Motor neuron (in vitro differentiated cells): Measurements from ENCODE around the gene USB1. TPM values are rescaled to one million over a fixed set of nuclear protein-coding genes. Genes with fewer than 3 reads are reported as not detected.
A peak's percentile ranks its signal among the peaks of the same experiment; 100 is the strongest.

Source experiments
- ATAC-seq, 8 experiments: fragments of 200-7000 bp; cut with Tn5 transposase; replicated peaks in 6 of 8; 2 replicates each; pipeline ENCODE4 v1.8.0; 2021; ENCODE audit warnings: mild to moderate bottlenecking in 8 of 8, moderate library complexity in 8 of 8
- H3K27ac ChIP-seq, 2 donors: fragments of 250-450 bp; sonication (Bioruptor Pico); 2 replicates each; pipeline ENCODE4 v1.9.0; 2021; ENCODE audit warnings: antibody characterized with exemption in 2 of 2, mild to moderate bottlenecking in 2 of 2, moderate library complexity in 1 of 2
- H3K4me1 ChIP-seq, 2 donors: fragments of 250-450 bp; sonication (Bioruptor Pico); replicated peaks in 1 of 2; 2 replicates each; pipeline ENCODE4 v1.6.1; 2021; ENCODE audit warnings: antibody characterized with exemption in 2 of 2, mild to moderate bottlenecking in 2 of 2, moderate library complexity in 1 of 2
- H3K4me3 ChIP-seq, 5 donors: fragments of 250-450 bp; sonication (Bioruptor Pico); 2 replicates each; pipeline ENCODE4 v1.9.0; 2021; ENCODE audit warnings: antibody characterized with exemption in 5 of 5, mild to moderate bottlenecking in 5 of 5, moderate library complexity in 4 of 5
- WGBS, 10 experiments: fragments of 450-650 bp; shearing (Covaris generic); methylation state at CpG; one replicate each; pipeline ENCODE4 v1.0.0; 2022; 5-methylcytosine and 5-hydroxymethylcytosine counted together
- in situ Hi-C, 9 experiments: fragments of 400-800 bp; cut with MboI; loops; one replicate each; pipeline ENCODE4 v1.15.0; 2021; ENCODE audit warnings: low sequenced_read_pairs in 9 of 9, low pct_unique_long_range_greater_than_20kb in 2 of 9; ENCODE audit not compliant: unreplicated experiment in 9 of 9
- total RNA-seq, 8 experiments: library from RNA; unstranded; fragments of 300-600 nt; gene quantifications; 2 replicates each; pipeline versions ENCODE4 v1.2.3 to v1.2.4, GENCODE V29; 2022

USB1 gene
- total RNA-seq, 8 experiments from 2014 or later = 10.9 to 40.0 (median 16.2) TPM

DNA sequence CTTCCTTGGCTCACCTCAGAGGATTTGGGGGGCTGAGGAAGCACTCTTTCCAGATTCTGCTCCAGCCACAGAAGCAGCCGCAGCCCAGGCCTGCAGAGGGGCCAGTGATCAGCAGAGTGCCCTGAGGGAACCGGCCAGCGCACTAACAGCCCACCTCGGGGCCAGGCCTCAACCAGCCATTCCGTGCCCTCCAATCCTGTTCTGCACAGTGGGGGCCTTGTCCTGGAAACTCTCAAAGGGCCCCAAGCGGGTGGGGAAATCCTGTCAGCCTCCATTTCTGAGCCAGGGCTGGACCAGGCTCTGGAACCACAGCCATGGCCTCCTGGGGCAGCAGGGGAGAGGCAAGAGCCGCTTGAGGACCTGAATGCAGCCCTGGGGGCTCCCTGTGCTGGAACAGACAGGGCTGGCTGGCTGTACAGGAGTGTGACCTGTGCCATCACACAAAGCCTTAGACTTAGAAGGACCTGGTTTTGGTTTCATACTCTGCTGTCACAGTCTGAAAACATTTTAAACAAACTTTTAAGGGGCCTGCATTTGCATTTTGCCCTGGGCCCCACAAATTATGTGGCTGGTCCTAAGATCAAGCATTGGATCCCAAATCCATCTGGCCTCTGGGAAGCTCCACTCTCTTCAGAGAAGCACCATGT is 40.3 kb upstream of the USB1 start:
- ATAC-seq = no peak
- Histone ChIP-seq H3K4me3 (no peak overlapping the region), H3K27ac (no peak overlapping the region), H3K4me1 (peaks cover 9 to 13% of the 10 kb centered on the region in 2 donors)
- WGBS, 10 experiments = 85% methylated on average over 6 of the region's 7 CpGs; no CpG with 5 or more reads in 9 of the 10 experiments
- in situ Hi-C loops = no loop called here

DNA sequence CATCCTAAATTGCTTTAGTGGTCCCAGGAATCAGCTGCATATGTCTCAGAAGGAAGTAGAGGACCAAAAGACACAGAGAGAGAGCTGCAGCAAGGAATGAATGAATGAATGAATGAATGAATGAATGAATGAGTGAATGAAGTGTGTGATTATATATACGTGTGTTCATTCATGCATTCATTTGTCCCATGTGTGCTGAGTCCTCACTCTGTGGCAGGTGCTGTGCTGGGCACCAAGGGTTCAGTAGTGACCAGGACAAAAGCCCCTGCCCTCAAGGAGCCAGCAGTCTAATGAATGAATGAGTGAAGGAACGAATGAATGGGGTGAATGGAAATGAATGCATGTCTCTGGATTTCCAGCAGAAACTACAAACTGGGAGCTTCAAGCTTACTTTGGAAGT is 39.7 kb upstream of the USB1 start:
- no peak overlapping the region for H3K27ac ChIP-seq
- no peak for ATAC-seq
- H3K4me3 ChIP-seq = no peak overlapping the region
- 0 to 67% (median 38%) methylated on average over 1 to 2 of the region's 2 CpGs; no CpG with 5 or more reads in 3 of the 10 experiments for WGBS, 10 experiments
- in situ Hi-C loops = no loop called here
- peaks cover 9 to 17% of the 10 kb centered on the region in 2 donors for H3K4me1 ChIP-seq

DNA sequence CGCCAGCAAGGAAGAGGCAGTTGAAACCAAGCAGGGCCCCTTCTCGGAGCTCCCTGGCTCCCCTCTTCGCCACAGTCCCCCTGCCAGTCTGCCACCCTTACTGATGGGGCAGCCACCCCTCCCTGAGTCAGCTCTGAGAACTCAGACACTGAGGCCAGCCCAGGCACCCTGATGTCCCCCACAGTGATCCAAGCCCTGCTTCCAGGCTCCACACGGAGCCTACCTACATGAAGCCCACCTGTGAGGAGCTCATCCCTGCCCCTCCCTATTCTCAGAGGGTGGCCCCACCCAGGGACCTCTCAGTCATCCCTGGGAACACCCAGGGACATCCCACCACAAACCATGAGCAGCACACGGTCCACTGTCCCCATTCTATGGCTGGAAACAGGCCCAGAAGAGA is 39.2 kb upstream of the USB1 start:
- WGBS, 10 experiments = 0 to 100% (median 54%) methylated on average over 1 to 3 of the region's 5 CpGs; no CpG with 5 or more reads in 5 of the 10 experiments
- ATAC-seq = no peak
- Histone ChIP-seq H3K27ac (no peak overlapping the region), H3K4me1 (peaks cover 6 to 13% of the 10 kb centered on the region in 2 donors), H3K4me3 (no peak overlapping the region)
- in situ Hi-C loops = no loop called here

DNA sequence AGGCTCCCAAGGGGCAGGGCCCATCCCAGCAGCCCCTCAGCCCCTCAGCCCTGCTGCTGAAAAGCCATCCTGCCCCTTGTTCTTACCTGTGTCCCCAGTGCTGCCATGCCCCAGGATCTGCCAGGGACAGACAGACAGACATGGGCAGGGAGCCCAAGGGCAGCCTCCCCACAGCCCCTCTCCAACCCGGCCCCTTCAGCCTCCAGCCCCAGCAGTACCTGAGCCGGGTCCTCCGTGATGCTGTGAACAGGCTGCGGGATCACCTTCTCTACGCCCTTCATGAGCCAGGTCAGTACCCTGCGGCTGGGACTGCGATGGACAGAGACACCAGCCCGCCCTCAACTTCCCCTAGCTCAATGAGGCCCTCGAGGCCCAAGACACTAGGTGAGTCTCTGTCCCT is 38.5 kb upstream of the USB1 start:
- H3K4me1 ChIP-seq = peaks cover 0 to 6% of the 10 kb centered on the region in 2 donors
- in situ Hi-C loops = no loop called here
- no peak overlapping the region for H3K27ac ChIP-seq
- no peak for ATAC-seq
- 0 to 40% methylated on average over 1 to 2 of the region's 9 CpGs; no CpG with 5 or more reads in 8 of the 10 experiments for WGBS, 10 experiments
- H3K4me3 ChIP-seq = no peak overlapping the region

DNA sequence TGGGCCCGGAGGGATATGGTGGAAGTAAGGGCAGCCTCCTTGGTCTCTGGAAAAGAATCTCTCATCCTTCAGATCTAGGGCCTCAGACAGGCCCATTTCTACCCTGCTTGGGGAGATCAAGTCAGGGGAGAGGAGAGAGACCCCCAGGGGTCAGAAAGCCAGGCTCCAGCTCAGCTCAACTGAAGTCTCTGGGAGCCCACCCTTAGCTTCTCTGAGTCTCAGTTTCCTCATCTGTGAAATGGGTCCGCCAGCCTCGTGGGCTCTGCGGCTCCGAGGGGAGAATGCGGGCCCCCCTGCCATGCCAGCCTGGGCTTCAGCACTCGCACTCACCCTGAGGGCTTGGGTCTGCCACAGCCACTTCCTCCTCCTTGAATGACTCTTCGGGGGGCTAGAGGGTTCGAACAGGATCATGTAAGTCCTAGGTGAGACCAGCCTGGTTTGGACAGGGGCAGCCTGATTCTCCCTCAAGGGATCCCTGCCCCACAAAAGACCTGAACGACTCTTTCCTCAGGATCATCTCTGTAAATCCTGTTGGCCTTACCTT is 37.0 kb upstream of the USB1 start:
- Histone ChIP-seq H3K4me3 (no peak overlapping the region), H3K4me1 (peaks cover 0 to 5% of the 10 kb centered on the region in 2 donors), H3K27ac (no peak overlapping the region)
- no peak for ATAC-seq
- WGBS, 10 experiments = 20 to 89% (median 72%) methylated on average over 1 to 8 of the region's 10 CpGs; no CpG with 5 or more reads in 3 of the 10 experiments
- in situ Hi-C loops = no loop called here

DNA sequence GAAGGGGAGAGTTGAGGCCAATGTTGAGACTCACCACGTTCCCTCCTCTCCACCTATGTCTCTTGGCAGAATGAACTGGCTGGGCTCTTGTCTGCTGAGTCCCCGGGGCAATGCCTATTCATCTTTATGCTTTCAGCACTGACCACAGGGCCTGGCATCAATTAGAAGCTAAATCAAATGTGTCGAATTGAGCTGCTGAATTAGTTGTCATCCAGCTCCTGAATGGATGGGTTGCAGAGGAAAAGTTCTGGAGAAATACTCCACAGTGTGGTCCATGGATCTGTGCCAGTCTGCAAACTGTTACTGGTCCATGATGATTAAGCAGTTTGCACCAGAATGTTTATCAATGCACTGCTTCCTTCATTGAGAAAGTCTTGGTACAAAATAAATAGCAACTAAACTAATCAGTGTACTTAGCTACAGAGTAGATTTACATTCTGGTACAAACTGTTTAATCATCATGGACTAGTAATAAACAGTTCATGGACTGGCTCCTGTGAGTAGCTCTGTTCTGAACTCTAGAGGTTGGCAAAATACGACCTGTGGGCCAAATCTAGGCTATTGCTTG is 34.9 kb upstream of the USB1 start:
- WGBS, 10 experiments = 8 to 60% (median 48%) methylated on average over 1 to 4 of the region's 4 CpGs; no CpG with 5 or more reads in 3 of the 10 experiments
- in situ Hi-C loops = no loop called here

DNA sequence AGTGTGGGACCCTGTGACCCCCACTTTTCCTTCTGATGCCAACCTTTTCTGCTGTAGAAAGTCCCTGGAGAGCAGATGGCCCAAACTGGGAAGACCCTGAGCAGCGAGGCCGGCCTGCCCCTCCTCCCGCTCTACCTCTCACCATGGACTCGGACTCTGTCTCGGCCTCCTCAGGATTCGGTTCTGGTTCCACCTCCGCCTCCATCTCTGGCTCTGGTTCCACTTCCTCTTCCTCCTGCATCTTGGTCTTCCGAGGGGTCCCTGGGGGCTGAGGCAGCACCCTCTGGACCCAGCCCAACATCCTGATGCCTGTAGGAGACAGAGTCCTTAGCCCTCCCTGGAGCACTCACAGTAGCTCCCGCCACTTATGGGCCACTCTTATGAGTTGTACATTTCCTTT is 34.2 kb upstream of the USB1 start:
- no peak overlapping the region for H3K4me3 ChIP-seq
- no peak for ATAC-seq
- in situ Hi-C loops = no loop called here
- H3K27ac ChIP-seq = no peak overlapping the region
- peaks cover 11 to 16% of the 10 kb centered on the region in 2 donors for H3K4me1 ChIP-seq
- 40 to 100% (median 84%) methylated on average over 1 to 8 of the region's 9 CpGs; no CpG with 5 or more reads in 4 of the 10 experiments for WGBS, 10 experiments

More for the DNA sequence above, 34.9 kb upstream of the USB1 start:
- H3K27ac ChIP-seq = no peak overlapping the region
- peaks cover 8 to 13% of the 10 kb centered on the region in 2 donors for H3K4me1 ChIP-seq
- no peak overlapping the region for H3K4me3 ChIP-seq
- ATAC-seq = peak in 4 of 8 experiments; percentile 27 to 68 (median 52)

DNA sequence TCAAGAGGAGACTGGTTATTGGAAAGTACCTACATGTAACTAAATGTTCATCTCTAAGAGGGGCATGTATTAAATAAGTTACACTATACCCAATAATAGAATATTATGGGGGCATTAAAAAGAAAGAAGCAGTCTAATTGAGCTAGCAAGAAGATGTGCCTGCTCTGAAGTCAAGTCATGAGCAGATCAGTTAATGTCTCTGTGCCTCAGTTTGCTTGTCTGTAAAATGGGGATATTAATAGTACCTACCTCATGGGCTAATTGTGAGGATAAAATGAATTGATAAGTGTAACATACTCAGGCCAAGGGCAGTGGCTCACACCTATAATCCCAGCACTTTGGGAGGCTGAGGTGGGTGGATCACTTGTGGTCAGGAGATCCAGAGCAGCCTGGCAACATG is 33.3 kb upstream of the USB1 start:
- H3K27ac ChIP-seq = no peak overlapping the region
- H3K4me3 ChIP-seq = no peak overlapping the region
- H3K4me1 ChIP-seq = peaks cover 11 to 16% of the 10 kb centered on the region in 2 donors
- in situ Hi-C loops = no loop called here
- ATAC-seq = no peak

DNA sequence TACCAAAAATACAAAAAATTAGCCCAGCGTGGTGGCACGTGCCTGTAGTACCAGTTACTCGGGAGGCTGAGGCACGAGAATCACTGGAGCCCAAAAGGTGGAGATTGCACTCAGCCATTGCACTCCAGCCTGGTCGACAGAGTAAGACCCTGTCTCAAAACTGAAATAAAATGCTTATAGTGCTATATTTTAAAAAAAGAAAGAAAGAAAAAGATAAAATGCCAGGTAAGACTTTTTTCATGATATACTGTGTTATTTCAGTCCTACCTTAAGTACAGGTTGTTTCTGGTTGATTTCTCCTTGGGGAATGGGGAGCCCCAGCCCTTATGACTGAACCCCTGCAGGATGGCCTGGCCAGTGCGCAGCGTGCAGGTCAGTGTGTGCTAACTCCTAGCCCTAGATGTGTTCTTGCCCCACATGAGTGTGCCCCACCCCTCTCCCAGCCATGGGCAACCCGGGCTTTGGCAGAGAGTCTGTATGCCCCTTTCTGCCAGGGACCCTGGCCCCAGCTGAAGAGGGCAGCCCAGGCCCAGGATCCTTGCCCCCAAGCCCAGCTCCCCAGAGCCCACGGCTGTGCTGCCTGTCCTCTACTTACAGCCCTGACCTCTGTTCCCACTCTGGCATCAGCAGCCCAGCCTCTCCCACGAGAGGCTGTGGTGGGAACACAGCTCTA is 31.6 kb upstream of the USB1 start:
- in situ Hi-C loops = no loop called here
- 59 to 98% (median 77%) methylated on average over 2 to 7 of the region's 10 CpGs; no CpG with 5 or more reads in 4 of the 10 experiments for WGBS, 10 experiments
- H3K27ac ChIP-seq = no peak overlapping the region
- ATAC-seq = no peak
- H3K4me3 ChIP-seq = no peak overlapping the region
- H3K4me1 ChIP-seq = peaks cover 11 to 16% of the 10 kb centered on the region in 2 donors

DNA sequence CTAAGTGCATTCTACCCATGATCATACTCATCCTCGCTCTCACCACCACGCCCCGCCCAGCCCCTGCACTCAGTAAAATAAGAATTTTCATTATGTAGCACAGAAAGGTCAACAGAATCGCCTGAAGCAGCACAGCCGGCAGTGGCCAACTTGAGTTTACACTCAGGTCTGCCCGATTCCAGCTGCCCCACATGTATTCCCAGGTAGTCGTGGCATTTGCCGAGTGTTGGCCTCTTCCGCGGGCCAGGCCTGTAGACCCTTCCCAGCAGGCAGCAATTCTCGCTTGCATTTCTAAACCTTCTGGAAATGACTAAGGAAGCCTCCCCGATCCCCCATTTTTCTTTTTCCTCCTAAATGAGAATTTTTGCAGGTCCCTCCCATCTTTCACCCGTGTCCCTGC is 30.9 kb upstream of the USB1 start:
- Histone ChIP-seq H3K27ac (no peak overlapping the region), H3K4me3 (no peak overlapping the region), H3K4me1 (peaks cover 11 to 16% of the 10 kb centered on the region in 2 donors)
- in situ Hi-C loops = no loop called here
- no peak for ATAC-seq
- 33 to 73% (median 59%) methylated on average over 1 to 5 of the region's 13 CpGs; no CpG with 5 or more reads in 5 of the 10 experiments for WGBS, 10 experiments

DNA sequence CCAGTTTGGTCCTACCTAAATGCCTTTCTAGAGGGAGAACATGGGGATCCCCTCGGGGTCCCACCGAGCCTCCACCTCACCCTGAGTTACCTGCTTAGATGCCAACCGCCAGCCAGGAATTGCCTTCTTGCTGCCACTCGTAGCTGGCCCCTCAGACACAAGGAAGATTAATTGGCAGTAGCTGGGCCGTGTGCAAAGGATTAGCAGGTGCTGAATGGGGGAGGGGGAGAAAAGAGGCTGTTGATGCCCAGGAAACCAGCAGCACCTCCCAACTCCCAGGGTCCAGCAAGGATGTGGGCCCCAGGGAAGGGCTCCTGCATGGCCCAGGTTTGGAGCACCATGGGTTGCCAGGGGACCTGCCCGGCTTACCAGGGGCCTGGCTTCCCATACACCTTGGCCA is 30.2 kb upstream of the USB1 start, which contains the start of gene CNGB1:
Gene CNGB1 (minus strand): TSS at position 159 of the 400 bp plus-strand sequence. CDS start 3,842 bp downstream, outside the sequence.
- Histone ChIP-seq H3K4me3 (no peak within 1 kb of the TSS), H3K27ac (no peak within 1 kb of the TSS), H3K4me1 (peaks cover 11 to 18% of the 10 kb centered on the region in 2 donors)
- WGBS, 10 experiments = 7 to 100% (median 17%) methylated on average over 1 to 3 of the region's 6 CpGs; no CpG with 5 or more reads in 6 of the 10 experiments
- peak in 5 of 8 experiments; percentile 56 to 72 (median 66) for ATAC-seq
- in situ Hi-C loops = no loop called here

DNA sequence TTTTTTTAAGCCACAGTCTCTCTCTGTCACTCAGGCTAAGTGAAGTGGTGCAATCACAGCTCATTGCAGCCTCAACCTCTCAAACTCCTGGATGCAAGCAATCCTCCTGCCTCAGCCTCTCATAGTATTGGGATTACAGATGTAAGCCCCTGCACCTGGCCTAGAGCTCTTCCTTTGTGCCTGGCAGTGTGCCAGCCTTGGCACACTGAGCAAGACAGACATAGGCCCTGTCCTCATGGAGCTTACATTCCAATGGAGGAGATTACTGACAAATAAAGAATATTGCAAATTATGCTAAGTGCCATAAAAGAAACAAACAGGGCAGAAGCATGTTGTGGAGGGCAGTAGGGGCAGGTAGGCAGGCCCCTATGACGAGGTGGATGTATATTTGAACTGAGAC is 29.4 kb upstream of the USB1 start:
- no peak for ATAC-seq
- 0 to 88% (median 17%) methylated on average over 1 of the region's 1 CpG; no CpG with 5 or more reads in 5 of the 10 experiments for WGBS, 10 experiments

DNA sequence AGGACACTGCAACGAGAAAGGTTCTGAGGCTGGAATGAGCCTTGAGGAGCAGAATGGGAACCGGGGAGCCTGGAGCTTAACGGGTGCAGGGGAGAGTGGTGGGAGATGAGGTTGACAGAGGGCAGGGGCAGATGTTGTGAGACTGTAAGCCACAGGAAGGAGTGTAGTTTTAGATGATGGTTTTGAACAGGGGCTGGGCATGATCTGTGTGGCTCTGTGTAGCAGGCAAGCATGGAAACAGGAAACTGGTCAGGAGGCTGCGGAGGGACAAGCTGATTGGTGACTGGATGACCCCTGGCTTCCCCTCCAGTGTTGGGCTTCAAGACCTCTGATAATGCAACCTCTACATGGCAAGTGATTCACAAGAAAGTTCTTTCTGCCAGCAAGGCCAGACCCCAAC is 28.9 kb upstream of the USB1 start:
- in situ Hi-C loops = no loop called here
- peaks cover 11 to 21% of the 10 kb centered on the region in 2 donors for H3K4me1 ChIP-seq
- ATAC-seq = no peak
- H3K4me3 ChIP-seq = no peak overlapping the region
- WGBS, 10 experiments = 33 to 94% (median 70%) methylated on average over 1 to 4 of the region's 4 CpGs; no CpG with 5 or more reads in 2 of the 10 experiments
- H3K27ac ChIP-seq = no peak overlapping the region

More for the DNA sequence above, 29.4 kb upstream of the USB1 start:
- peaks cover 11 to 21% of the 10 kb centered on the region in 2 donors for H3K4me1 ChIP-seq
- in situ Hi-C loops = no loop called here
- no peak overlapping the region for H3K4me3 ChIP-seq
- no peak overlapping the region for H3K27ac ChIP-seq
